ENCODE data around the gene SLC15A1.
"Not testable (repeated sequence)": the region's sequence is repeated elsewhere in the genome, so short reads cannot be mapped to it uniquely, and the experiment has no call there.

Gene SLC15A1

GRCh38 chr13:98652721-98653462 lies 99.6 kb downstream of the SLC15A1 start:
- no peak for DNase-seq

- DNase-seq = no peak
Observed at GRCh38 chr13:98652276-98652675, 100.2 kb downstream of the SLC15A1 start.

- no peak for DNase-seq
Observed at GRCh38 chr13:98651744-98652143, 100.7 kb downstream of the SLC15A1 start.

- no peak for DNase-seq
Observed at GRCh38 chr13:98650396-98651107, 101.9 kb downstream of the SLC15A1 start.

- DNase-seq = no peak
Observed at GRCh38 chr13:98649861-98650260, 102.6 kb downstream of the SLC15A1 start.

DNA sequence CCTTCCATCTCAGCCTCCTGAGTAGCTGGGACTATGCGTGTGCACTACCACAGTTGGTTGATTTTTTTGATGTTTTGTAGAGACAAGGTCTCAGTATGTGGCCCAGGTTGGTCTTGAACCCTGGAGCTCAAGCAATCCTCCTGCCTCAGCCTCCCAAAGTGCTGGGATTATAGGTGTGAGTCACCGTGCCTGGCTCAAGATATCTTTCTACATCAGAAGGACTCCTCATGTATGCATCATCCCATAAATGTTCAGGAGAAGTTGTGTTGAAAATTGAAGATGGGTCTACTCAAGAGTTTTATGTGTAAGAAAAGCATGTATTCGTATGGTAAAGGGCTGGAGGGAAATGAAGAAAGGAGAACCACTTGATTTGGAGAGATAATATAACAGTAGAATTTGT lies 103.8 kb downstream of the SLC15A1 start:
- DNase-seq = no peak

GRCh38 chr13:98648141-98648540 lies 104.3 kb downstream of the SLC15A1 start:
- no peak for DNase-seq

GRCh38 chr13:98647121-98647520 lies 105.4 kb downstream of the SLC15A1 start:
- no peak for DNase-seq

- no peak for DNase-seq
Observed at GRCh38 chr13:98643479-98643878, 109.0 kb downstream of the SLC15A1 start.

DNA sequence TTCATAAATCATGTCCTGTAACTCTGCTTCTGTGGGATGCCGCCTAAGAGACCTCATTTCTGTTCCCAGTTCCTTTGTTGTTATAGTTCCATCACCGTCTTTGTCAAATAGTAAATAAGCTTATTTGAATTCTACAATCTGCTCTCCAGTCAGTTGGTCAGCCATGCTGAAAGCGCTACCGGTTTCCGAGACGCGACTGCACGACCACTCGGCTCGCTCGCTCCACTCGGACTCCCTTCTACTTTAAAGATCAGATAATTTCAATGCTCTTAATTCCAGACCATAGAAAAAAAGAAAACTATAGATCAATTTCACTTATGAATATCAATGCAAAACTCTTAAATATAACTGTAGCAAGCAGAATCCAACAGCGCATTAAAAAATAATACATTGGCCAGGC lies 111.4 kb downstream of the SLC15A1 start:
- no peak for DNase-seq

GRCh38 chr13:98639785-98640184 lies 112.7 kb downstream of the SLC15A1 start:
- DNase-seq = not testable (repeated sequence)

DNA sequence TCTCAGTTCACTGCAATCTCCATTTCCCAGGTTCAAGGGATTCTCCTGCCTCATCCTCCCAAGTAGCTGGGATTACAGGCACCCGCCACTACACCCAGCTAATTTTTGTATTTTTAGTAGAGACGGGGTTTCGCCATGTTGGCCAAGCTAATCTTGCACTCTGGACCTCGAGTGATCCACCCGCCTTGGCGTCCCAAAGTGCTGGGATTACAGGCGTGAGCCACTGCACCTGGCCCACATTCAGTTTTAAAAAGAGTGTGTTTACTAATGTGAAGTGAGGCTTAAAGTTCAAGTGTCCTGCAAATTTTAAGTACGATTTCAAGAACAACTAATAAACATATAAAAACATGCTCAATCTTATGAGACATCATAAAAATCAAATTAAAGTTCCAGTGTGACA lies 114.1 kb downstream of the SLC15A1 start:
- DNase-seq = not testable (repeated sequence)
